Large intestine (tissue), 3 donors: Measurements from ENCODE around the gene UROC1. TPM values are rescaled to one million over a fixed set of nuclear protein-coding genes. Genes with fewer than 3 reads are reported as not detected.

ENCODE experiments used
- DNase-seq, 2 donors: peaks; one replicate each; pipeline versions ENCODE4 v3.0.0 to v3.0.0-alpha.2; 2013
- H3K27ac ChIP-seq: one replicate; pipeline ENCODE4 v1.5.1; 2013; ENCODE audit warnings: low read length
- H3K27me3 ChIP-seq: 2 replicates; pipeline ENCODE4 v1.6.1; 2013; ENCODE audit warnings: low read length; ENCODE audit not compliant: control insufficient read depth, insufficient read depth
- H3K36me3 ChIP-seq: 2 replicates; pipeline ENCODE4 v1.6.1; 2013; ENCODE audit warnings: low read length; ENCODE audit not compliant: control insufficient read depth, insufficient read depth
- H3K4me1 ChIP-seq: one replicate; pipeline ENCODE4 v1.6.1; 2013; ENCODE audit warnings: low read length; ENCODE audit not compliant: control insufficient read depth, insufficient read depth
- H3K4me3 ChIP-seq: one replicate; pipeline ENCODE4 v1.5.1; 2013; ENCODE audit warnings: low read length
- H3K9me3 ChIP-seq: one replicate; pipeline ENCODE4 v1.6.1; 2013; ENCODE audit warnings: mild to moderate bottlenecking, low read depth, low read length, moderate library complexity; ENCODE audit not compliant: control insufficient read depth
- WGBS: methylation state at CpG from one replicate; pipeline ENCODE4 v1.1.5; 2013; ENCODE audit warnings: low lambda C conversion rate; ENCODE audit not compliant: insufficient coverage; 5-methylcytosine and 5-hydroxymethylcytosine counted together
- polyA plus RNA-seq: library from polyadenylated mRNA; unstranded; fragments of 120-200 nt; gene quantifications from one replicate; pipeline ENCODE4 v1.2.1, GENCODE V29; 2013

The UROC1 gene
- polyA plus RNA-seq, 1 donor = 0.06 TPM

DNA sequence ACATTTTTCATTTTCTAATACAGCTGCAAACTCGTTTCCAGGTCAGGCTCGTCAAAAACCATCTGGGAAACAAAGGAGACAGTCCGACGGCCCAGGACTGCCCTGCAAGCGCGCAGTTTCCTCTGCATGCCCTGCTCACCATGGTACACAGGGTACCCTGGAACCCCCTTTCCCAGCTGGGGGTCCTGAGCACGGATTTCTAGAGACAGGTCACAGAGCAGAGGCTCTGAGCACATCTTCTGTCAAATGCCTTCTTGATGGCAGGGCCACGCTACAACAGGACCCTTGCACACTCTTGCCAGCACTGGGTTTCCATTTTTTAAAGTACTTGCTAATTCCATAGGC lies 50.0 kb downstream of the UROC1 start:
- H3K9me3 ChIP-seq = no peaks in the 10 kb centered on the region
- no peak overlapping the region for H3K27ac ChIP-seq
- DNase-seq = no peak
- H3K4me3 ChIP-seq = no peak overlapping the region
- no CpG with 5 or more reads among the region's 8 CpGs for WGBS
- peaks cover 80% of the 10 kb centered on the region for H3K36me3 ChIP-seq
- peaks cover 7% of the 10 kb centered on the region for H3K4me1 ChIP-seq
- no peaks in the 10 kb centered on the region for H3K27me3 ChIP-seq

DNA sequence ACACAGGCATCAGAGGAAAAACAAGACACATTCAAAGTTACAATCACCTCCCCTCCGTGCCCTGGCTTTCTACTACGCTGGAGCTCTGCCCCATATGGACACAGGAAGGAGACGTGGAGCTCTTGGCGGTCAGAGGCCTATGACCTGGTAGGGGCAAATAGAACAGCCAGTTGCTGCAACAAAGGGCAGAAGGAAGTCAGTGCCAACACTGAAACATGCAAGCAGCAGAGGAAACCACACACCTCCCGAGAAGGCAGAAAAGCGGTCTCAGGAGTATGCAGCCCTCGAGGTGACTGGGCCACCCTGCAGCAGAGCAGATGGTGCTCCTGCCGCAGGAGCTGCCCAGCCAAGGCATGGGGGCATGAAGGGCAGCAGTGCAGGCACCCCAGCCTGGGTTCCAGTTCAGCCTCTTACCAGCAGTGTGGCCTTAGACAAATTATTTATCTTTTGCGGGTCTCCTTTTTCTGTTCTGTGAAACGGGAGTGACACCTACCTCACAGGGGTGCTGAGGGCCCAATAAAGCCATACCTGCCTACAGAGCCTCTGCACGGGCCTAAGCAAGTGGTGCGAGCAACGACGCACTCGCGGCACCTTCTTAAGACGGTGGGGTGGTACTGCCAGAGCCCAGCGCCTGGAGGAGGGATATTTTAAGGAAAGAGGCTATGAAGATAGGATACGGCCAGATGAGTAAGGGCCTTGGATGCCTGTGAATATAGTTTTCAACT lies 50.5 kb downstream of the UROC1 start:
- H3K36me3 ChIP-seq = peaks cover 85% of the 10 kb centered on the region
- H3K4me3 ChIP-seq = no peak overlapping the region
- no peaks in the 10 kb centered on the region for H3K9me3 ChIP-seq
- no peak for DNase-seq
- H3K4me1 ChIP-seq = peaks cover 4% of the 10 kb centered on the region
- no peak overlapping the region for H3K27ac ChIP-seq
- H3K27me3 ChIP-seq = no peaks in the 10 kb centered on the region
- WGBS = no CpG with 5 or more reads among the region's 19 CpGs

DNA sequence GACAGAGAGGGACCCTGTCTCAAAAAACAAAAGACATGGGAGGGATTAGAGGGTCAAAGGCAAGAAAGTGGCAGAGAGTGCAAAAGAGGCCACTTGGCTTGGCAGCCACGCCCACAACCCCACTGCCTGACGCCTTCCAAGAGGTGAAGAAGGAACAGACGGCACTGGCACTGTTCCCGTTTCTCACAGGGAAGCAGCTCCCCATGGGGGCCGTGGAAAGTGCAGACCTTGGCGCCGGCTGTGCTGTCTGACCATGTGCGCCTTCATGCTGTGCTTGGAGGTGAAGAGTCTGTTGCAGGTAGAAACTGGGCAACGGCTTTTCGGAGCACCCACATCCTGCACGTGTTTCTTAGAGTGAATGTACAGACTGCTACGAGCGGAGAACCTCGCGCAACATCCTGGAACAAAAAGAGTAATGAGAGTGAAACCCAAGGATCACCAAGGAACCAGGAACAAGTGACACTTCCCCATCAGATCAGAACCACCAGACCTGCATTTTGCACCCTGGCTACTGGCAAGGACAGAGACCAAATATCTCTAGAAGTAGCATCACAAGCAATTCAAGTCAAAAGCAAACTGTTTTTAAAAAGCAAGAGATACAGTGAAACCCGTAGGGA lies 51.5 kb downstream of the UROC1 start:
- Histone ChIP-seq H3K27me3 (no peaks in the 10 kb centered on the region), H3K4me1 (no peaks in the 10 kb centered on the region), H3K27ac (no peak overlapping the region), H3K9me3 (no peaks in the 10 kb centered on the region), H3K4me3 (no peak overlapping the region), H3K36me3 (peaks cover 91% of the 10 kb centered on the region)
- no peak for DNase-seq
- WGBS = 80% methylated on average over 1 of the region's 16 CpGs

DNA sequence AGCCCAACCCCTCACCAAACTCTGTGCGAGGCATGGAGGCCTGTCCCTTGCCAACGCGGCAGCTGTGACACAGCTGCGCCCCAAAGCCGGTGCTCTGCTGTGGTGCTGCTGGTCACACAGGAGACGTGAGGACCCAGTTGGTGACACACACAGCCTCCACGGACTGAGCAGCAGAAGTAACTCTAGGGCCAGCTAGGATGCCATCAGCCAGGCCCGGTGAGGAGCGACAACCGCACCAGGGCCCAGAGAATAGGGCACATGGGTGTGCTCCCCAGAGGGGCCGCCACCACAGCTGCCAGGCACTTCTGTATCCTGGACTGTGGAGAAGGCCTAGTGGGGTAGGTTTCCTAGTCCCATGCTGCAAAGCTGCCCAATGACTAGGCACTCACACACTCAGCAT lies 52.6 kb downstream of the UROC1 start:
- Histone ChIP-seq H3K36me3 (peaks cover 89% of the 10 kb centered on the region), H3K27ac (no peak overlapping the region), H3K9me3 (no peaks in the 10 kb centered on the region), H3K4me3 (no peak overlapping the region), H3K27me3 (no peaks in the 10 kb centered on the region), H3K4me1 (no peaks in the 10 kb centered on the region)
- no CpG with 5 or more reads among the region's 11 CpGs for WGBS
- no peak for DNase-seq

DNA sequence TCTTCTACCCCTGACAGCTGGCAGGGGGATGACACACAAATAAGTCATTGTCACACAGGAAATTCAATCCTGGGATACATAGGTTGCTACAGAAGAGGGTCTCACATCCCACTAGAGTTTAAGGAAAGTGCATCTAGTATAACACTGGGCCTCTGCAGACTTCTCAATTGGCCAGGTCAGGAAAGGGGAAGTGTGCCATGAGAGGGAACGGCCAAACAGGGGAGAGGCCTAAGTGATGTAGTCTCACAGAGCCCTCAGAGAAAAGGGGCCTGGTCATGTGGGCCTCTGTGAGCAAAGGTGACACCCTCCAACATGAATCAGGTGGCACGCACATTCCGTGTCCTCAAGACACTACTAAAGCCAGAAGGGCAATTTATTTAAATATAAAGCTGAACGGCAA lies 53.1 kb downstream of the UROC1 start:
- no peak overlapping the region for H3K27ac ChIP-seq
- no peaks in the 10 kb centered on the region for H3K4me1 ChIP-seq
- peaks cover 89% of the 10 kb centered on the region for H3K36me3 ChIP-seq

DNA sequence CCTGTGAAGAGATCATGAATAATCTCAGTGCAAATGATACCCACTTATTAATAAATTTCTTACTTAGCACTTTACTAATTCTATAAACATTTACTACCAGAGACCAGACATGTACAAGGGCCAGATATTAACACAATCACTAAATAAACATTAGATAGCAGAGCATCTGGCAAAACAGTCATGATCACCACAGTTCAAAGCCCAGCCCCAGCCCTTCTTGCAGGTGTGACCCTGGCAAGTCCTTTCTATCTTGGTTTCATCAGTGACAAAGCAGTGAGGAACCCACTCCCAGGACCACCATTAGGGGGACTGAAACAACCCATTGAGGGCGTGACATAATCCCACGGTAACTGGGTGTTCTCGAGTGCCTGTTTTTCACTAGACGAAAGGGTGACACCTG lies 53.5 kb downstream of the UROC1 start:
- Histone ChIP-seq H3K27ac (no peak overlapping the region), H3K9me3 (no peaks in the 10 kb centered on the region), H3K27me3 (no peaks in the 10 kb centered on the region), H3K36me3 (peaks cover 89% of the 10 kb centered on the region), H3K4me3 (no peak overlapping the region), H3K4me1 (no peaks in the 10 kb centered on the region)
- DNase-seq = peak in 1 of 2 donors; percentile 34
- WGBS = no CpG with 5 or more reads among the region's 4 CpGs

More for the DNA sequence above, 53.1 kb downstream of the UROC1 start:
- WGBS = no CpG with 5 or more reads among the region's 4 CpGs
- Histone ChIP-seq H3K4me3 (no peak overlapping the region), H3K27me3 (no peaks in the 10 kb centered on the region), H3K9me3 (no peaks in the 10 kb centered on the region)
- DNase-seq = no peak

DNA sequence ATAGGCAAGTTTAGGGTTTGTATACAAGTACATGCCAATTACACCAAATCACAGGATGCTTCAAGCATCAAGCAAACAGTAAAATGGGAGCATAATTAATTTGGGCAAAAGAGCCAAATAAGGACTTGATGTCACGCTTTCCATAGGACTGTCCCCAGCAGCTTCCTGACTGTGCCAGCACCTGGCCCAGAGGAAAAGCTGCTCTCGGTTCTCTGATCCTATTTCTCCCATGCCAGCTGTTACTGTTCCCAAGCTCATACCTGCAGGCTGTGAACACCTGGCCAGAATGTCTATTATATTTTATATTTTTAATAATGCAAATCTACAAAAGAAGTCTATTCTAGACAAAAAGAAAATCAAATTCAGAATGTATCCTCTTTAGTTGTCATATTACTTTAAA lies 54.1 kb downstream of the UROC1 start:
- Histone ChIP-seq H3K27ac (no peak overlapping the region), H3K4me1 (no peaks in the 10 kb centered on the region), H3K27me3 (no peaks in the 10 kb centered on the region), H3K36me3 (peaks cover 88% of the 10 kb centered on the region), H3K4me3 (no peak overlapping the region), H3K9me3 (no peaks in the 10 kb centered on the region)
- no peak for DNase-seq
- no CpG with 5 or more reads among the region's 2 CpGs for WGBS

DNA sequence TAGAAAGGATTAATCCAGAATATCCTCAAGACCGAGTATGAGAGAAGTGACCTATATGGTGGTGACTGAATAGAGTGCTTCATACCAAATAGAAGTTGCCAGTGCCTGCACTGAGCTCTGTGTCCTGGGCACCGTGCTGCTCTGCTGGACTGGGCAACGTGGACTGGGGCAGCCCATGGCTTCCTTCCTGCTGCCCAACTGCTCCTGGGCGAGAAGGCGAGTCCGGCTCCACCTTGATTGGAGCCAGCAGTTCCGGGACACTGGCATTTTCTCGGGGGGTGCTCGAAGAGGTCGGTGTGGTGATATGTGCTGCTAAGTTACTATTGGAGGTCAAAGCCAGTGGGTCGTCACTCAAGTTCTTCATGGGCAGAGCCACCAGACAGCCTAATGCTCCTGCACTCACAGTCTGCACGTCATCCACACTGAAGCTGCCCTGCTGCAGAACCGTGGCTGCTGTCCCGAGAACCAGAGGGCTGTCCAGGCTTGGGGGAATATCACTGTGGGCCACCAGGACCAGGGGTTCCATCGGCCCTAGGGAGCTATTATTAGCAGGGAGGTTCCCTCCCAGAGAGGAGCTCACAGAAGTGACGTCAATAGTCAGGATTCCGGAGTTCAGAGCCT lies 56.0 kb downstream of the UROC1 start:
- Histone ChIP-seq H3K27ac (no peak overlapping the region), H3K4me3 (no peak overlapping the region), H3K27me3 (no peaks in the 10 kb centered on the region), H3K9me3 (no peaks in the 10 kb centered on the region), H3K4me1 (no peaks in the 10 kb centered on the region), H3K36me3 (peaks cover 83% of the 10 kb centered on the region)
- whole genome bisulfite sequencing = 100% methylated on average over 1 of the region's 17 CpGs
- DNase-seq = no peak

DNA sequence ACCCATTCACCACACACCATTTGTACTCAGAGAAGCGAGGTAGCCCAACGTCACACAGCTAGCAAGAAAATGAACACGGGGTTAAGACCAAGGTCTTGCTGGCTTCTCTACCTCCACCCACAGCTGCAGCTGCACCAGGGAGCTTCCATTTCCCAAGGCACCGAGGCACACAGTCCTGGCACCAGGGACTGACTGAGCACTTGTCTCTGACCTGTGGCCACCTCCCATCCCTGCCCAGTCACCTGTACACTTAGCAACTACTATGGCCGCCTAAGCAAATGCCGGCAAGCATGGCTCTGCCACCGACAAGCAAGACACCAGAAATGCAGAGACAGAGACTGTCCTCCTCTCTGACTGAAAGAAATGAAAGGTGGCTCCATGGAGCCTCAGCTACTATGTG lies 57.2 kb downstream of the UROC1 start:
- Histone ChIP-seq H3K4me1 (no peaks in the 10 kb centered on the region), H3K27ac (no peak overlapping the region), H3K27me3 (no peaks in the 10 kb centered on the region), H3K4me3 (no peak overlapping the region), H3K36me3 (peaks cover 80% of the 10 kb centered on the region), H3K9me3 (no peaks in the 10 kb centered on the region)
- no CpG with 5 or more reads among the region's 7 CpGs for WGBS
- no peak for DNase-seq

DNA sequence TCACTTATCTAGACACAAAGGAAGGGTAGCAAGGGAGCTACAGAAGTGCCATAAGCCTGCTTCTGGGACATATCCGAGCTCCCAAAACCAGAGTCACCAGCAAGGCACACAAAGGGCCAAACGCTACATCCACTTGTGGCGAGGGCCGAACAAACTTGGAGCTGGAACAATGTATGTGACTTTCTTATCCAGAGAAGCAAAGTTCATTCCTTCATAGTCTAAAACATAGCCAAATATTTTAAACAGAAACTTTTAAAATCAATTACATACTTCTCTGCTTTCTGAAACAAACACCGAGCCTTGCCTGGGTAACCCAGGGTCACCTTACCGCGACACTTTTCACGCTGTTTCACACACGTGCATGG lies 57.8 kb downstream of the UROC1 start:
- WGBS = no CpG with 5 or more reads among the region's 9 CpGs
- H3K9me3 ChIP-seq = no peaks in the 10 kb centered on the region
- no peak overlapping the region for H3K27ac ChIP-seq
- DNase-seq = no peak
- no peaks in the 10 kb centered on the region for H3K4me1 ChIP-seq
- no peak overlapping the region for H3K4me3 ChIP-seq
- no peaks in the 10 kb centered on the region for H3K27me3 ChIP-seq
- peaks cover 79% of the 10 kb centered on the region for H3K36me3 ChIP-seq
